ENCODE measurements around the gene MTSS2. TPM values are rescaled to one million over a fixed set of nuclear protein-coding genes. Genes with fewer than 3 reads are reported as not detected.

MTSS2 gene
- polyA plus RNA-seq, 1 donor from 2014 or later, result 20.4 TPM

GRCh38 chr16:70656712-70657263 lies 29.1 kb downstream of the MTSS2 start:
- H3K4me2 ChIP-seq (ENCODE audit: low read length), result no peak overlapping the region
- H3K27me3 ChIP-seq (ENCODE audit: insufficient read depth, low read depth, low read length), result no peaks in the 10 kb centered on the region
- no peak for TF ChIP-seq EP300 (conservative IDR thresholded peaks at IDR 0.05; ENCODE audit: poor library complexity, severe bottlenecking)
- no peak for TF ChIP-seq MXI1 (conservative IDR thresholded peaks at IDR 0.05; ENCODE audit: poor library complexity, severe bottlenecking)
- TF ChIP-seq EZH2 (IDR thresholded peaks at IDR 0.05; ENCODE audit: borderline replicate concordance, insufficient read depth, low read length, poor library complexity, severe bottlenecking), result no peak
- no peak for TF ChIP-seq POLR2AphosphoS5 (IDR thresholded peaks at IDR 0.05)
- no peak for TF ChIP-seq REST (IDR thresholded peaks at IDR 0.05; ENCODE audit: borderline replicate concordance)
- no peak for TF ChIP-seq SMC3 (conservative IDR thresholded peaks at IDR 0.05; ENCODE audit: poor library complexity)
- H3K79me2 ChIP-seq (replicated peaks; ENCODE audit: insufficient read depth, low read length), result no peaks in the 10 kb centered on the region
- no peaks in the 10 kb centered on the region for H3K36me3 ChIP-seq (ENCODE audit: insufficient read depth, low read length)
- no peaks in the 10 kb centered on the region for H3K9me3 ChIP-seq (ENCODE audit: low read length)
- no peaks in the 10 kb centered on the region for H4K20me1 ChIP-seq (ENCODE audit: insufficient read depth)
- H3K4me3 ChIP-seq (ENCODE audit: low read length), result no peak overlapping the region
- H3K27ac ChIP-seq (ENCODE audit: low read length), result no peak overlapping the region
- H3K9ac ChIP-seq (ENCODE audit: low read length), result no peak overlapping the region
- no peak overlapping the region for H2AFZ ChIP-seq (ENCODE audit: low read depth, low read length)
- no peaks in the 10 kb centered on the region for H3K9me2 ChIP-seq (ENCODE audit: insufficient read depth, low read length)
- H3F3A ChIP-seq (ENCODE audit: insufficient read depth, low read length, poor library complexity, severe bottlenecking), result no peaks in the 10 kb centered on the region

DNA sequence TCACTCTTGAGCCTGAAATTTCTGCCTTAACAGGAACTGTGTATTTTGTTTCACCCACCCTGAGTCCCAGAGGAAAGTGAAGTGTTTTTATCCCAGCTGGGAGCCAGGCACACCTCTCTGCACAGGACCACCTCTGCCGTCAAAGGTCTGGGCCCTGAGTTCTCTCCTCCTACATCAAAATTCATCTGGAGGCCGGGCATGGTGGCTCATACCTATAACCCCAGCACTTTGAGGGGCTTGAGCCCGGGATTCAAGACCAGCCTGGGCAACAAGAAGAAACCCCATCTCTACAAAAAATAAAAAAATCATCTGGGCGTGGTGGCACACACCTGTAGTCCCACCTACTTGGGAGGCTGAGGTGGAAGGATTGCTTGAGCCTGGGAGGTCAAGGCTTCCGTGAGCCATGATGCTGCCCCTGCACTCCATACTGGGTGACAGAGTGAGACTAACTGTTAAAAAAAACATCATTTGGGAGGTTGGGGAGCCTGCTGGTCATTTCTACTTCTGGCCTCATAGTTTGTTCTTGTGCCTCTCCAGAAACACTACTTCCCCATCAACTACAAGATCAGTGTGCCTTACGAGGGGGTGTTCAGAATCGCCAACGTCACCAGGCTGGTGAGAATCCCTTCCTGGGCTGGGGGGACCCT lies 29.7 kb downstream of the MTSS2 start:
- Histone ChIP-seq H2AFZ (ENCODE audit: low read depth, low read length) (no peak overlapping the region), H3K9me3 (ENCODE audit: low read length) (no peaks in the 10 kb centered on the region), H3K9me2 (ENCODE audit: insufficient read depth, low read length) (no peaks in the 10 kb centered on the region), H3K4me2 (ENCODE audit: low read length) (no peak overlapping the region), H3K27me3 (ENCODE audit: insufficient read depth, low read depth, low read length) (no peaks in the 10 kb centered on the region), H4K20me1 (ENCODE audit: insufficient read depth) (no peaks in the 10 kb centered on the region), H3K9ac (ENCODE audit: low read length) (no peak overlapping the region), H3K4me3 (ENCODE audit: low read length) (no peak overlapping the region), H3K79me2 (replicated peaks; ENCODE audit: insufficient read depth, low read length) (no peaks in the 10 kb centered on the region), H3K27ac (ENCODE audit: low read length) (no peak overlapping the region), H3F3A (ENCODE audit: insufficient read depth, low read length, poor library complexity, severe bottlenecking) (no peaks in the 10 kb centered on the region), H3K36me3 (ENCODE audit: insufficient read depth, low read length) (no peaks in the 10 kb centered on the region)
- TF ChIP-seq, protein P1, sequence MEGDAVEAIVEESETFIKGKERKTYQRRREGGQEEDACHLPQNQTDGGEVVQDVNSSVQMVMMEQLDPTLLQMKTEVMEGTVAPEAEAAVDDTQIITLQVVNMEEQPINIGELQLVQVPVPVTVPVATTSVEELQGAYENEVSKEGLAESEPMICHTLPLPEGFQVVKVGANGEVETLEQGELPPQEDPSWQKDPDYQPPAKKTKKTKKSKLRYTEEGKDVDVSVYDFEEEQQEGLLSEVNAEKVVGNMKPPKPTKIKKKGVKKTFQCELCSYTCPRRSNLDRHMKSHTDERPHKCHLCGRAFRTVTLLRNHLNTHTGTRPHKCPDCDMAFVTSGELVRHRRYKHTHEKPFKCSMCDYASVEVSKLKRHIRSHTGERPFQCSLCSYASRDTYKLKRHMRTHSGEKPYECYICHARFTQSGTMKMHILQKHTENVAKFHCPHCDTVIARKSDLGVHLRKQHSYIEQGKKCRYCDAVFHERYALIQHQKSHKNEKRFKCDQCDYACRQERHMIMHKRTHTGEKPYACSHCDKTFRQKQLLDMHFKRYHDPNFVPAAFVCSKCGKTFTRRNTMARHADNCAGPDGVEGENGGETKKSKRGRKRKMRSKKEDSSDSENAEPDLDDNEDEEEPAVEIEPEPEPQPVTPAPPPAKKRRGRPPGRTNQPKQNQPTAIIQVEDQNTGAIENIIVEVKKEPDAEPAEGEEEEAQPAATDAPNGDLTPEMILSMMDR (IDR thresholded peaks at IDR 0.05; ENCODE audit: poor library complexity, severe bottlenecking), result no peak
- TF ChIP-seq EP300 (conservative IDR thresholded peaks at IDR 0.05; ENCODE audit: poor library complexity, severe bottlenecking) (no peak), TAF1 (IDR thresholded peaks at IDR 0.05; ENCODE audit: low read depth) (no peak)
